HFFc6 (cell line): ENCODE measurements around the gene RAB11FIP4. TPM values are rescaled to one million over a fixed set of nuclear protein-coding genes. Genes with fewer than 3 reads are reported as not detected.
"Not testable (repeated sequence)": the region's sequence is repeated elsewhere in the genome, so short reads cannot be mapped to it uniquely, and the experiment has no call there.

ENCODE experiments used
- DNase-seq: peaks from one replicate; pipeline ENCODE4 v3.0.0-alpha.2; 2018
- H3K27ac Mint-ChIP-seq: 2 replicates; pipeline ENCODE4 v1.8.0; 2020; ENCODE audit warnings: mild to moderate bottlenecking, mixed read lengths
- H3K27me3 Mint-ChIP-seq: 2 replicates; pipeline ENCODE4 v1.8.0; 2021; ENCODE audit warnings: mild to moderate bottlenecking, moderate library complexity, mixed read lengths; ENCODE audit not compliant: insufficient read depth
- H3K36me3 Mint-ChIP-seq: 2 replicates; pipeline ENCODE4 v1.8.0; 2021; ENCODE audit warnings: low read depth, mixed read lengths
- H3K4me1 Mint-ChIP-seq: 2 replicates; pipeline ENCODE4 v1.8.0; 2020; ENCODE audit warnings: low read depth, mixed read lengths
- H3K4me3 Mint-ChIP-seq: 2 replicates; pipeline ENCODE4 v1.8.0; 2020; ENCODE audit warnings: mild to moderate bottlenecking, moderate library complexity, mixed read lengths
- H3K9me3 Mint-ChIP-seq: 2 replicates; pipeline ENCODE4 v1.8.0; 2020; ENCODE audit warnings: mild to moderate bottlenecking, mixed read lengths
- long read RNA-seq: library from polyadenylated mRNA; unstranded; transcript quantifications from one replicate; pipeline ENCODE4 v2.0.0, GENCODE V29; 2019
- total RNA-seq, 6 experiments: library from RNA; stranded (reverse); fragmentation: NEBNext Ultra II Directional; extraction: Animal tissue kit (Norgen Biotek cat#: 25700); gene quantifications; 2 replicates in 1 of 6; 3 replicates in 5 of 6; pipeline ENCODE4 v1.2.3, GENCODE V29; 2021
- TF ChIP-seq, protein P1 (sequence below): fragments of 200-600 bp; sonication (generic); IDR thresholded peaks from 2 replicates; pipeline ENCODE4 v1.5.0; 2021; ENCODE audit warnings: antibody characterized with exemption, mild to moderate bottlenecking

Gene RAB11FIP4, protein sequence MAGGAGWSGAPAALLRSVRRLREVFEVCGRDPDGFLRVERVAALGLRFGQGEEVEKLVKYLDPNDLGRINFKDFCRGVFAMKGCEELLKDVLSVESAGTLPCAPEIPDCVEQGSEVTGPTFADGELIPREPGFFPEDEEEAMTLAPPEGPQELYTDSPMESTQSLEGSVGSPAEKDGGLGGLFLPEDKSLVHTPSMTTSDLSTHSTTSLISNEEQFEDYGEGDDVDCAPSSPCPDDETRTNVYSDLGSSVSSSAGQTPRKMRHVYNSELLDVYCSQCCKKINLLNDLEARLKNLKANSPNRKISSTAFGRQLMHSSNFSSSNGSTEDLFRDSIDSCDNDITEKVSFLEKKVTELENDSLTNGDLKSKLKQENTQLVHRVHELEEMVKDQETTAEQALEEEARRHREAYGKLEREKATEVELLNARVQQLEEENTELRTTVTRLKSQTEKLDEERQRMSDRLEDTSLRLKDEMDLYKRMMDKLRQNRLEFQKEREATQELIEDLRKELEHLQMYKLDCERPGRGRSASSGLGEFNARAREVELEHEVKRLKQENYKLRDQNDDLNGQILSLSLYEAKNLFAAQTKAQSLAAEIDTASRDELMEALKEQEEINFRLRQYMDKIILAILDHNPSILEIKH
- under 1 TPM; 0.02 to 0.38 (median 0.09) TPM for total RNA-seq
- long read RNA-seq, partial matches to known transcripts, result 1 of 1 reads
- long read RNA-seq, other reads (novel, unspliced or antisense), result 0 of 1 reads

DNA sequence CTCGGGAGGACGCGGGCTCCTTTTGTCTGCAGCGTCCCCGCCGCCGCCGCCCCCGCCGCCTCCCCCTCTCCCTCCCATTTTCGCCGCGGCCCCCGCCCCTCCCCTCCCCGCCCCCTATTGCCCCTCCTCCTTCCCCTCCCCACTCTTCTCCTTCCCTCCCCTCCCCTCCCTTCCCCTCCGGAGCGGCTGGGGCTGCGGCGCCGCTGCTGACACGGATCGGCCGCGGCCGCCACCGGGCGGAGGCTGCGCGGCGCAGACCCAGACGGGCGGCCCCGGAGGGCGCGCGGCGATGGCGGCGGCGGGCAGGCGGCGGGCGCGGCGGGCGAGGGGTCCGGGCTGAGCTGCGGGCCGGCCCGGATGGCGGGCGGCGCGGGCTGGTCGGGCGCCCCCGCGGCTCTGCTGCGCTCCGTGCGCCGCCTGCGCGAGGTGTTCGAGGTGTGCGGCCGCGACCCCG is at the start of gene RAB11FIP4:
Gene RAB11FIP4, plus strand, starts transcription at position 180 of the 454 bp plus-strand sequence. Its CDS starts 178 bp downstream, at position 358.
- H3K27ac Mint-ChIP-seq, result no peak within 1 kb of the TSS
- TF ChIP-seq, protein P1, sequence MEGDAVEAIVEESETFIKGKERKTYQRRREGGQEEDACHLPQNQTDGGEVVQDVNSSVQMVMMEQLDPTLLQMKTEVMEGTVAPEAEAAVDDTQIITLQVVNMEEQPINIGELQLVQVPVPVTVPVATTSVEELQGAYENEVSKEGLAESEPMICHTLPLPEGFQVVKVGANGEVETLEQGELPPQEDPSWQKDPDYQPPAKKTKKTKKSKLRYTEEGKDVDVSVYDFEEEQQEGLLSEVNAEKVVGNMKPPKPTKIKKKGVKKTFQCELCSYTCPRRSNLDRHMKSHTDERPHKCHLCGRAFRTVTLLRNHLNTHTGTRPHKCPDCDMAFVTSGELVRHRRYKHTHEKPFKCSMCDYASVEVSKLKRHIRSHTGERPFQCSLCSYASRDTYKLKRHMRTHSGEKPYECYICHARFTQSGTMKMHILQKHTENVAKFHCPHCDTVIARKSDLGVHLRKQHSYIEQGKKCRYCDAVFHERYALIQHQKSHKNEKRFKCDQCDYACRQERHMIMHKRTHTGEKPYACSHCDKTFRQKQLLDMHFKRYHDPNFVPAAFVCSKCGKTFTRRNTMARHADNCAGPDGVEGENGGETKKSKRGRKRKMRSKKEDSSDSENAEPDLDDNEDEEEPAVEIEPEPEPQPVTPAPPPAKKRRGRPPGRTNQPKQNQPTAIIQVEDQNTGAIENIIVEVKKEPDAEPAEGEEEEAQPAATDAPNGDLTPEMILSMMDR, result no peak
- H3K4me1 Mint-ChIP-seq, result no peaks in the 10 kb centered on the region
- no peaks in the 10 kb centered on the region for H3K9me3 Mint-ChIP-seq
- peak within 1 kb of the TSS; percentile 55; the same call in 1 of the 2 replicates for H3K4me3 Mint-ChIP-seq
- peaks cover 27% of the 10 kb centered on the region for H3K27me3 Mint-ChIP-seq
- no peaks in the 10 kb centered on the region for H3K36me3 Mint-ChIP-seq
- no peak for DNase-seq

DNA sequence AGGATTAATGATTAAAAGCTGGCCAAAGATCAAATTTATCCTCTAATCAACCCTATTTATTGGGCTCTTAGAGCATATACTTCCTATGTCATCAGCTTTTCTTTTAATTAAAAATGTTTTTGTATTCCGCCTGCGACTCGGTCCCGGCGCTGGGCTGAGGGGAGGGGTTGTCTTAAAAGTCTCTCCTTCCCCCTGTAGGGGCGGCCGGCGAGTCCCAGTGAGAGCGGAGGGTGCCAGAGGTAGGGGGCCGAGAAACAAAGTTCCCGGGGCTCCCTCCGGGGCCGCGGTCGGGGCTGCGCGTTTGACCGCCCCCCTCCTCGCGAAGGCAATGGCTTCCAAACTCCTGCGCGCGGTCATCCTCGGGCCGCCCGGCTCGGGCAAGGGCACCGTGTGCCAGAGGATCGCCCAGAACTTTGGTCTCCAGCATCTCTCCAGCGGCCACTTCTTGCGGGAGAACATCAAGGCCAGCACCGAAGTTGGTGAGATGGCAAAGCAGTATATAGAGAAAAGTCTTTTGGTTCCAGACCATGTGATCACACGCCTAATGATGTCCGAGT is 46.2 kb upstream of the RAB11FIP4 start:
- not testable (repeated sequence) for DNase-seq, H3K9me3 Mint-ChIP-seq, H3K4me3 Mint-ChIP-seq, H3K27me3 Mint-ChIP-seq, H3K27ac Mint-ChIP-seq
- Mint-ChIP-seq H3K4me1 (peaks cover 20% of the 10 kb centered on the region), H3K36me3 (peaks cover 40% of the 10 kb centered on the region)

DNA sequence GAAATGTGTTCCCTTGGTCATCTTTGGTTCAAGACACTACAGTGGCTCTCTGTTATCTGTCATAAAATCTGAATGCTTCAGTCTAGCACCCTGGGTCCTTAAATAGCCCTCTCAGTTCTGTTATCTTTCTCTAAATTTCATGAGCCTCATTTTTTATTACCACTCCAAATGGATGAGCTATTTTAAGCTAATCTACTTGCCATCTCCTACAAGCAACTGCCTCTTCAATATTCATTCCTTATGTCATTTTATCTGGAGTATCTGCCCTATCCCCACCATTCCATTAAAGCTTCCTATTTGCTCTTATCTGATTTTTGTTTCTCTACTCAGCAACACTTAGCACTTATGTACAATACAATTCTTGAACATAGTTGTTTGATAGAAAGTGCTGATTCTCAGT is 42.0 kb upstream of the RAB11FIP4 start:
- H3K36me3 Mint-ChIP-seq, result peaks cover 35% of the 10 kb centered on the region
- no peak overlapping the region for H3K27ac Mint-ChIP-seq
- no peak overlapping the region for H3K4me3 Mint-ChIP-seq
- peaks cover 10% of the 10 kb centered on the region; the same call in 1 of the 2 replicates for H3K4me1 Mint-ChIP-seq
- DNase-seq, result no peak
- no peaks in the 10 kb centered on the region for H3K27me3 Mint-ChIP-seq
- TF ChIP-seq, protein P1, result no peak
- H3K9me3 Mint-ChIP-seq, result no peaks in the 10 kb centered on the region

DNA sequence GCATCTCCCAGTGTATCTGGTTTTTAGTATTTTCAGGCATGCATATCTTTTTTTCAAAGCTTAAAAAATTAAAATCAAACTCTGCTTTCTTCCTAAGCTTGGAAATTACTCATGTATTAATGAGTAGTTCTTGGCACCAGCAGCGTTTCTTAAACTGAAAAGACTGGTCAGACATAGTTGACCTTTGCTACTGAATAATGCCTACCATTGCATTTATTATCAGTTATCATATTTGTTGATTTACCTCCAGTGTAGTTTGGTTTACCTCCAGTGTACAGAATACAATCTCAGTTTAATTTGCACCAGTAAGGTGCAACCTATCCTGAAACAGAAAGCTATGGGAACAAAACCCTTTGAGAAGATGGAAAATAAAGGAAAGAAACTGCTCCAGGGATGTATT is 35.5 kb upstream of the RAB11FIP4 start:
- H3K27me3 Mint-ChIP-seq, result no peaks in the 10 kb centered on the region; the same call in 1 of the 2 replicates
- H3K4me3 Mint-ChIP-seq, result no peak overlapping the region
- H3K27ac Mint-ChIP-seq, result no peak overlapping the region
- H3K36me3 Mint-ChIP-seq, result peaks cover 41% of the 10 kb centered on the region
- no peaks in the 10 kb centered on the region for H3K9me3 Mint-ChIP-seq
- no peak for DNase-seq
- TF ChIP-seq, protein P1, result no peak
- H3K4me1 Mint-ChIP-seq, result peaks cover 9% of the 10 kb centered on the region; the same call in 1 of the 2 replicates

DNA sequence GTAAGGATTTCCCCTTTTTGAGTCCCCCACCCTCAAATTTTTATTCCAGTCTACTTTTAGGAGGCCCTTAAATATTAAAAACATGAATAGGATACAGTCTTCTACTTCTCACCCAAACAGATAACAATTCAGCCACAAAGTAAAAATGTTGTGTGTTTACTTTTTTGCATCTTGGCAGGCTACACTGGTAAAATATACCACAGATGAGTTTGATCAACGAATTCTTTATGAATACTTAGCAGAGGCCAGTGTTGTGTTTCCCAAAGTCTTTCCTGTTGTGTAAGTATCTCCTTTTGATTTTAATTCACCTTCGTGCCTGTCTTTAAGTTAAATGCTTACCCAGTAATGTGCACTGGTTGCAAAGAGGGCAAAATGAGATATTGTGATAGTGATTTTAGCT is 34.4 kb upstream of the RAB11FIP4 start:
- Mint-ChIP-seq H3K27me3 (no peaks in the 10 kb centered on the region; the same call in 1 of the 2 replicates), H3K9me3 (no peaks in the 10 kb centered on the region), H3K4me3 (no peak overlapping the region), H3K36me3 (peaks cover 39% of the 10 kb centered on the region), H3K4me1 (peaks cover 9% of the 10 kb centered on the region; the same call in 1 of the 2 replicates), H3K27ac (no peak overlapping the region)
- DNase-seq, result no peak
- TF ChIP-seq, protein P1, result no peak
